Measurements from ENCODE around the gene SPOCK1.

DNA sequence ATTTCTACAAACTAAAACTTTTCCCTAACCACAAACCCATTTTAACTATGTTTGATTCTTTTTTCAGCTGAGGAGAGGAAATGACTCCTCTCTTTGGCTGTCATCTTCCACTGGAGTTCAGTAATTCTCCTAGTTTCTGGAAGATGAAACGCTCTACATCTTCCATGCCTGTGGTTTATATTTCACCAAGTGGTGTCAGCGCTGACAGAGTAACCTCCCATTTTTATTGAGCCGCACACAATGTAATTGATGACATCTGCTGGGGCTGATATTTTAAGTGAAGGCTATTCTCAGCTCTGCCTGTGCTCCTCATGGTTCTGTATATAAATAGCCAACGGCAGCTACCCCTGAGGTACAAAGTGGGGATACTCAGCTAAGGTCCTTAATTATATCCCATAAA, 234.6 kb downstream of the SPOCK1 start:
- TF ChIP-seq, protein P1, sequence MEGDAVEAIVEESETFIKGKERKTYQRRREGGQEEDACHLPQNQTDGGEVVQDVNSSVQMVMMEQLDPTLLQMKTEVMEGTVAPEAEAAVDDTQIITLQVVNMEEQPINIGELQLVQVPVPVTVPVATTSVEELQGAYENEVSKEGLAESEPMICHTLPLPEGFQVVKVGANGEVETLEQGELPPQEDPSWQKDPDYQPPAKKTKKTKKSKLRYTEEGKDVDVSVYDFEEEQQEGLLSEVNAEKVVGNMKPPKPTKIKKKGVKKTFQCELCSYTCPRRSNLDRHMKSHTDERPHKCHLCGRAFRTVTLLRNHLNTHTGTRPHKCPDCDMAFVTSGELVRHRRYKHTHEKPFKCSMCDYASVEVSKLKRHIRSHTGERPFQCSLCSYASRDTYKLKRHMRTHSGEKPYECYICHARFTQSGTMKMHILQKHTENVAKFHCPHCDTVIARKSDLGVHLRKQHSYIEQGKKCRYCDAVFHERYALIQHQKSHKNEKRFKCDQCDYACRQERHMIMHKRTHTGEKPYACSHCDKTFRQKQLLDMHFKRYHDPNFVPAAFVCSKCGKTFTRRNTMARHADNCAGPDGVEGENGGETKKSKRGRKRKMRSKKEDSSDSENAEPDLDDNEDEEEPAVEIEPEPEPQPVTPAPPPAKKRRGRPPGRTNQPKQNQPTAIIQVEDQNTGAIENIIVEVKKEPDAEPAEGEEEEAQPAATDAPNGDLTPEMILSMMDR (IDR thresholded peaks at IDR 0.05; ENCODE audit: borderline replicate concordance, extremely low read depth, low read length, poor library complexity, severe bottlenecking), result no peak
- TF ChIP-seq EZH2 (IDR thresholded peaks at IDR 0.05; ENCODE audit: borderline replicate concordance, low read depth, low read length, severe bottlenecking), result no peak
